Neural crest cell (in vitro differentiated cells): Measurements from ENCODE around the gene JUND. TPM values are rescaled to one million over a fixed set of nuclear protein-coding genes. Genes with fewer than 3 reads are reported as not detected.

Experiments
- DNase-seq: peaks from one replicate; pipeline ENCODE4 v3.0.0; 2021; ENCODE audit warnings: low read depth, mixed read lengths, low spot score
- H3K27ac Mint-ChIP-seq: one replicate; pipeline ENCODE4 v1.8.0; 2021; ENCODE audit warnings: mild to moderate bottlenecking, mixed read lengths; ENCODE audit not compliant: unreplicated experiment
- H3K27me3 Mint-ChIP-seq: 2 replicates; pipeline ENCODE4 v1.8.0; 2021; ENCODE audit warnings: low read depth, mild to moderate bottlenecking, mixed read lengths
- H3K36me3 Mint-ChIP-seq: 2 replicates; pipeline ENCODE4 v1.8.0; 2021; ENCODE audit warnings: low read depth, mild to moderate bottlenecking, mixed read lengths
- H3K4me1 Mint-ChIP-seq: 2 replicates; pipeline ENCODE4 v1.8.0; 2021; ENCODE audit warnings: mixed read lengths
- H3K4me3 Mint-ChIP-seq: one replicate; pipeline ENCODE4 v1.8.0; 2021; ENCODE audit warnings: mild to moderate bottlenecking, mixed read lengths
- H3K9me3 Mint-ChIP-seq: 2 replicates; pipeline ENCODE4 v1.8.0; 2021; ENCODE audit warnings: mixed read lengths
- total RNA-seq: library from RNA; stranded (reverse); gene quantifications from 2 replicates; pipeline ENCODE4 v1.2.1, GENCODE V29; 2021
- TF ChIP-seq, protein P1 (sequence below): fragments of 200-600 bp; sonication (generic); conservative IDR thresholded peaks from 2 replicates; pipeline ENCODE4 v1.5.0; 2021; ENCODE audit warnings: antibody characterized with exemption, mild to moderate bottlenecking

JUND gene
- total RNA-seq, 1 donor from 2014 or later: 85.1 TPM

GRCh38 chr19:18274781-18275356 lies 6.6 kb downstream of the JUND start:
- H3K36me3 Mint-ChIP-seq: peaks cover 8% of the 10 kb centered on the region
- TF ChIP-seq, protein P1, sequence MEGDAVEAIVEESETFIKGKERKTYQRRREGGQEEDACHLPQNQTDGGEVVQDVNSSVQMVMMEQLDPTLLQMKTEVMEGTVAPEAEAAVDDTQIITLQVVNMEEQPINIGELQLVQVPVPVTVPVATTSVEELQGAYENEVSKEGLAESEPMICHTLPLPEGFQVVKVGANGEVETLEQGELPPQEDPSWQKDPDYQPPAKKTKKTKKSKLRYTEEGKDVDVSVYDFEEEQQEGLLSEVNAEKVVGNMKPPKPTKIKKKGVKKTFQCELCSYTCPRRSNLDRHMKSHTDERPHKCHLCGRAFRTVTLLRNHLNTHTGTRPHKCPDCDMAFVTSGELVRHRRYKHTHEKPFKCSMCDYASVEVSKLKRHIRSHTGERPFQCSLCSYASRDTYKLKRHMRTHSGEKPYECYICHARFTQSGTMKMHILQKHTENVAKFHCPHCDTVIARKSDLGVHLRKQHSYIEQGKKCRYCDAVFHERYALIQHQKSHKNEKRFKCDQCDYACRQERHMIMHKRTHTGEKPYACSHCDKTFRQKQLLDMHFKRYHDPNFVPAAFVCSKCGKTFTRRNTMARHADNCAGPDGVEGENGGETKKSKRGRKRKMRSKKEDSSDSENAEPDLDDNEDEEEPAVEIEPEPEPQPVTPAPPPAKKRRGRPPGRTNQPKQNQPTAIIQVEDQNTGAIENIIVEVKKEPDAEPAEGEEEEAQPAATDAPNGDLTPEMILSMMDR: no peak
- no peak overlapping the region for H3K27ac Mint-ChIP-seq
- no peaks in the 10 kb centered on the region for H3K9me3 Mint-ChIP-seq
- peaks cover 13% of the 10 kb centered on the region for H3K4me1 Mint-ChIP-seq
- H3K4me3 Mint-ChIP-seq: peak overlapping the region; percentile 41
- peaks cover 6% of the 10 kb centered on the region for H3K27me3 Mint-ChIP-seq
- no peak for DNase-seq

GRCh38 chr19:18274219-18274780 lies 7.1 kb downstream of the JUND start, which contains the start of gene IQCN:
Gene IQCN, minus strand, starts transcription at chr19:18274452. Its CDS starts 4,974 bp downstream, at chr19:18269478.
- TF ChIP-seq, protein P1: no peak
- no peak for DNase-seq
- no peak within 1 kb of the TSS for H3K27ac Mint-ChIP-seq
- H3K27me3 Mint-ChIP-seq: peaks cover under 1% of the 10 kb centered on the region
- peaks cover 4% of the 10 kb centered on the region for H3K36me3 Mint-ChIP-seq
- no peaks in the 10 kb centered on the region for H3K9me3 Mint-ChIP-seq
- peaks cover 7% of the 10 kb centered on the region for H3K4me1 Mint-ChIP-seq
- peak within 1 kb of the TSS; percentile 41 for H3K4me3 Mint-ChIP-seq

DNA sequence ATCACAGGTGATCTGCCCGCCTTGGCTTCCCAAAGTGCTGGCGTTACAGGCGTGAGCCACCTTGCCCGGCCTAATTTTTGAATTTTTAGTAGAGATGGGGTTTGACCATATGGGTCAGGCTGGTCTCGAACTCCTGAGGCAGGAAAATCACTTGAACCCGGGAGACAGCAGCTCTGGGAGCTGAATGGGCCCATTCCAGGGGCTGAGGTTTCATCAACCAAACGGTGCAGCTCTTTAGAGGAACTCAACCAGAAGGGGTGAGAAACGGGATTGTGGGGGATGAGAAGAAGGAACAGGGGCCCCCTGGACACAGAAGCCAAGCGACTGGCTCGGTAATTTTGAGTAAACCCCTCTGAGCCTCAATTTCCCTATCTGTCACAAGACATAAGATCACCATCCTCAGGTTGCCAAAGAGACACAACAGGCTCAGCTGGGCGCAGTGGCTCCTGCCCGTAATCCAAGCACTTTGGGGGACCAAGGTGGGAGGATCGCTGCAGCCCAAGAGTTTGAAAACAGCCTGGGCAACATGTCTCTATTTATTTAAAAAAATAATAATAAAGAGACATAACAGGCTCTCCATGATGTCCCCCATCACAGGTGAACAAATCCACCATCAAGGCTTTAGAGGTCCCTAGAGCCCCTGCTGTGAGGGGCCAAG lies 7.7 kb downstream of the JUND start:
- H3K4me3 Mint-ChIP-seq: no peak overlapping the region
- H3K27me3 Mint-ChIP-seq: no peaks in the 10 kb centered on the region
- TF ChIP-seq, protein P1: no peak
- no peak for DNase-seq
- no peaks in the 10 kb centered on the region for H3K9me3 Mint-ChIP-seq
- peaks cover 1% of the 10 kb centered on the region for H3K4me1 Mint-ChIP-seq
- H3K36me3 Mint-ChIP-seq: peaks cover 1% of the 10 kb centered on the region
- no peak overlapping the region for H3K27ac Mint-ChIP-seq

DNA sequence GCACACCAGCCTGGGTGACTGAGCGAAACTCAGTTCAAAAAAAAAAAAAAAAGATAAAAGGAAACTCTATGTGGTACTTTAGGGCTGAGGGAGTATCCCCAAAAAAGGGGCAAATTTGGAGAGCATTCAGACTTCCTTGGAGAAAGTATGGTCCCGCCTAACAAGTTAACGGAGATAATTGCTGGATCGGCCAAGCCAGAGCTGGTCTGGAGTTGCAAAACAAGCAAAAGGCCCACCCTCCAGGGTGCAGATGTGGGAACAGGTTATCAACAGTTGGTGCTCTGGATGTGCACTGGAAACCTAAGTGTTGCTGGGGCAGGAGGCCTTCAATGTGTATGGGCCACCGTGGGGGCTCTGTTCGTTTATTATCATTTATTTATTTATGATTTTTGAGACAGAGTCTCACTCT lies 10.0 kb downstream of the JUND start:
- no peak overlapping the region for H3K4me3 Mint-ChIP-seq
- H3K9me3 Mint-ChIP-seq: no peaks in the 10 kb centered on the region
- TF ChIP-seq, protein P1: no peak
- H3K27me3 Mint-ChIP-seq: no peaks in the 10 kb centered on the region
- no peak for DNase-seq
- H3K36me3 Mint-ChIP-seq: peaks cover 2% of the 10 kb centered on the region
- no peak overlapping the region for H3K27ac Mint-ChIP-seq
- H3K4me1 Mint-ChIP-seq: no peaks in the 10 kb centered on the region

DNA sequence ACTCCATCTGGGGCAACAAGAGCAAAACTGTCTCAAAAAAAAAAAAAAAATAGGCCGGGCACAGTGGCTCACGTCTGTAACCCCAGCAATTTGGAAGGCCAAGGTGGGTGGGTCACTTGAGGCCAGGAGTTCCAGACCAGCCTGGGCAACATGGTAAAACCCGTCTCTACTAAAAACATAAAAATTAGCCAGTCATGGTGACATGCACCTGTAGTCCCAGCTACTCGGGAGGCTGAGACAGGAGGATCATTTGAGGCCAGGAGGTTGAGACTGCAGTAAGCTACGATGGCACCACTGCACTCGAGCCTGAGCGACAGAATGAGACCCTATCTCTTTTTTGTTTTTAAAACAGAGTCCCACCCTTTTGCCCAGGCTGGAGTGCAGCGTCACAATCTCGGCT lies 11.1 kb downstream of the JUND start:
- H3K4me1 Mint-ChIP-seq: no peaks in the 10 kb centered on the region
- H3K27me3 Mint-ChIP-seq: no peaks in the 10 kb centered on the region
- H3K36me3 Mint-ChIP-seq: peaks cover 2% of the 10 kb centered on the region
- no peak overlapping the region for H3K4me3 Mint-ChIP-seq
- H3K27ac Mint-ChIP-seq: no peak overlapping the region
- no peaks in the 10 kb centered on the region for H3K9me3 Mint-ChIP-seq
- TF ChIP-seq, protein P1: no peak
- no peak for DNase-seq
